ENCODE results near the gene DNASE1L3. TPM values are rescaled to one million over a fixed set of nuclear protein-coding genes. Genes with fewer than 3 reads are reported as not detected.

The DNASE1L3 gene
- total and polyA plus RNA-seq, 2 of the 13 experiments (the other 11 are each of a cell fraction or from before 2014, with no cell fraction given), result 0.86 to 1.7 TPM

DNA sequence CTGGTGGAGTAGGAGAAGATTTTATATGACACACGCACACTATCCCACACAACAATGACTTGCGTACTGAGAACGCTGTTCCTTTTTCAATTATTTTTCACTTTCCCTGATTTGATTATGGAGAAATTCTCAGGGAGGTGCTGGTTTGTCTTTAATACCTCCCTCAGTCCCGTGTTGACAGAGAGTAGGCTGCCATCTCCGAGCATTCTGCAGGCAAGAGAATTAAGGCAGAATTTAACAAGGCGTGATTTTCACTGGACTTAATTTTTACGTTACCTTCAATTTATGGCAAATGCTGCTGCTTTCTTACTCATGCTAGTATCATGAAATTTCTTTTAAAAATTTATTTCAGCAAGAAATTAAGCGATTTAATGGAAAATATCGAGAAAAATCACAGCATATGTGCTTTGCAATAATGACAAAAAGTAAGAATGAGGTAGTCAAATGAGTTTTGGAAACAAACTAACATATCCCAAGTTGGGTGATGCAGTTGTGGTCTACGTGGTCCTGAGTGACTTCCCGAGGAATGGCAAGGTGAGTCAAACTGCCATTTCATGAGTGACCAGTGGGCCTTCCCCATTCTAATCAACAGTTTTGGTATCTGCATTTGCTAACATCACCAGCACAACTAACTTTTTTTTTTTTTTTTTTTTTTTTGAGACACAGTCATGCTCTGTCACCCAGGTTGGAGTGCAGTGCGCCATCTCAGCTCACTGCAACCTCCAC lies 16.9 kb downstream of the DNASE1L3 start (continued):
- TF ChIP-seq ZBTB40 (IDR thresholded peaks at IDR 0.05) (no peak), ZBTB40 (CRISPR knock-in tag; IDR thresholded peaks at IDR 0.05) (no peak), ZKSCAN8 (CRISPR knock-in tag; IDR thresholded peaks at IDR 0.05; ENCODE audit: borderline replicate concordance) (no peak), ZNF143 (CRISPR knock-in tag; IDR thresholded peaks at IDR 0.05) (no peak), DZIP1 (CRISPR knock-in tag; IDR thresholded peaks at IDR 0.05) (no peak), GMEB2 (CRISPR knock-in tag; IDR thresholded peaks at IDR 0.05; ENCODE audit: low read depth) (no peak), SKIL (CRISPR knock-in tag; IDR thresholded peaks at IDR 0.05; ENCODE audit: borderline replicate concordance) (no peak), RFX1 (IDR thresholded peaks at IDR 0.05) (no peak), NR2F1 (CRISPR knock-in tag; IDR thresholded peaks at IDR 0.05) (no peak), ZNF773 (CRISPR knock-in tag; IDR thresholded peaks at IDR 0.05; ENCODE audit: borderline replicate concordance) (no peak), KAT8 (CRISPR knock-in tag; IDR thresholded peaks at IDR 0.05) (peak; percentile 1; the same call in 1 of the 2 replicates)
- TF ChIP-seq, protein P1, sequence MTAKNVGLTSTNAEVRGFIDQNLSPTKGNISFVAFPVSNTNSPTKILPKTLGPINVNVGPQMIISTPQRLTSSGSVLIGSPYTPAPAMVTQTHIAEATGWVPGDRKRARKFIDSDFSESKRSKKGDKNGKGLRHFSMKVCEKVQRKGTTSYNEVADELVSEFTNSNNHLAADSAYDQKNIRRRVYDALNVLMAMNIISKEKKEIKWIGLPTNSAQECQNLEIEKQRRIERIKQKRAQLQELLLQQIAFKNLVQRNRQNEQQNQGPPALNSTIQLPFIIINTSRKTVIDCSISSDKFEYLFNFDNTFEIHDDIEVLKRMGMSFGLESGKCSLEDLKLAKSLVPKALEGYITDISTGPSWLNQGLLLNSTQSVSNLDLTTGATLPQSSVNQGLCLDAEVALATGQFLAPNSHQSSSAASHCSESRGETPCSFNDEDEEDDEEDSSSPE (CRISPR knock-in tag; IDR thresholded peaks at IDR 0.05), result no peak
